OCI-LY1 (cell line): ENCODE measurements around the gene CD79B.

Source experiments
- EZH2 ChIP-seq: fragments of 200-600 bp; sonication (generic), shearing (Covaris generic); IDR thresholded peaks from 2 replicates; pipeline ENCODE4 v1.8.0; 2017; ENCODE audit warnings: borderline replicate concordance, mixed run types, mild to moderate bottlenecking, antibody characterized with exemption, low read length, moderate library complexity, mixed read lengths
- TF ChIP-seq, protein P1 (sequence below): fragments of 200-600 bp; sonication (generic), shearing (Covaris generic); IDR thresholded peaks from 2 replicates; pipeline ENCODE4 v1.5.1; 2017; ENCODE audit warnings: mild to moderate bottlenecking, antibody characterized with exemption, low read length, moderate library complexity, mixed read lengths

DNA sequence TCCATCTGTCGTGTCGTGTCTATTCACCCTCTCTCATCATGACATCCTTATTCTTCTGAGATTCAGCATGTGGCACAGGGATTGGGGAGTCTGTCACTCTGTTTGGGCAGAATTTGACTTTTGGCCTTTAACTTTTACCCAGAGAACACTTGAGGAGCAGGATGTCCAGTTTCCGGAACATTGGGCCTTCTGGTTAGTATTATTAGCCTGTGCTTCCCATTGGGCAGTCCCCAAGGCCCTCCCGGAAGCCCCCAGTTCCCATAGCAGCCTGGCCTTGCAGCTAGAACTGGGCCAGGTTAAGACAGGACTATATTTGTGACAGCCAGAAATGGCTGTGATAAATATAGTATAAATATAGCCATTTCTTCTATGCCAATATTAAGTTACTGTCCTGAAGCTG is 31.0 kb upstream of the CD79B start:
- TF ChIP-seq, protein P1, sequence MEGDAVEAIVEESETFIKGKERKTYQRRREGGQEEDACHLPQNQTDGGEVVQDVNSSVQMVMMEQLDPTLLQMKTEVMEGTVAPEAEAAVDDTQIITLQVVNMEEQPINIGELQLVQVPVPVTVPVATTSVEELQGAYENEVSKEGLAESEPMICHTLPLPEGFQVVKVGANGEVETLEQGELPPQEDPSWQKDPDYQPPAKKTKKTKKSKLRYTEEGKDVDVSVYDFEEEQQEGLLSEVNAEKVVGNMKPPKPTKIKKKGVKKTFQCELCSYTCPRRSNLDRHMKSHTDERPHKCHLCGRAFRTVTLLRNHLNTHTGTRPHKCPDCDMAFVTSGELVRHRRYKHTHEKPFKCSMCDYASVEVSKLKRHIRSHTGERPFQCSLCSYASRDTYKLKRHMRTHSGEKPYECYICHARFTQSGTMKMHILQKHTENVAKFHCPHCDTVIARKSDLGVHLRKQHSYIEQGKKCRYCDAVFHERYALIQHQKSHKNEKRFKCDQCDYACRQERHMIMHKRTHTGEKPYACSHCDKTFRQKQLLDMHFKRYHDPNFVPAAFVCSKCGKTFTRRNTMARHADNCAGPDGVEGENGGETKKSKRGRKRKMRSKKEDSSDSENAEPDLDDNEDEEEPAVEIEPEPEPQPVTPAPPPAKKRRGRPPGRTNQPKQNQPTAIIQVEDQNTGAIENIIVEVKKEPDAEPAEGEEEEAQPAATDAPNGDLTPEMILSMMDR = no peak
- no peak for TF ChIP-seq EZH2
